Caco-2 (cell line): ENCODE measurements around the gene RRBP1. TPM values are rescaled to one million over a fixed set of nuclear protein-coding genes. Genes with fewer than 3 reads are reported as not detected.

Experiments used
- BruUV-seq: library from RNA; stranded (reverse); fragments of 400-500 nt; replicated peaks from 2 replicates; lab custom pipeline; 2021; lab: Mats Ljungman, UMichigan
- CTCF ChIA-PET: fragments of 300-600 bp; sonication (Branson Sonifier 250); formaldehyde crosslinking; loops from one replicate; lab custom pipeline; 2022; ENCODE audit warnings: antibody characterized with exemption; lab: Charles Lee
- POLR2A ChIA-PET: fragments of 300-600 bp; sonication (Branson Sonifier 250); formaldehyde crosslinking; loops from one replicate; lab custom pipeline; 2022; ENCODE audit warnings: antibody characterized with exemption; lab: Charles Lee
- DNase-seq, 2 experiments: peaks; one replicate each; pipeline versions ENCODE4 v3.0.0 to v3.0.0-alpha.2; 2020 to 2022
- H3K27me3 ChIP-seq: replicated peaks from 2 replicates; pipeline ENCODE4 v1.6.0; 2011; ENCODE audit warnings: low read length; ENCODE audit not compliant: control insufficient read depth, insufficient read depth
- H3K36me3 ChIP-seq: 2 replicates; pipeline ENCODE4 v1.5.1; 2011; ENCODE audit warnings: low read length; ENCODE audit not compliant: control insufficient read depth, insufficient read depth
- H3K4me1 ChIP-seq: fragments of 250-450 bp; sonication (Bioruptor Pico); 2 replicates; pipeline ENCODE4 v1.5.1; 2020; ENCODE audit warnings: mild to moderate bottlenecking
- H3K4me3 ChIP-seq: 2 replicates; pipeline ENCODE4 v1.5.1; 2011; ENCODE audit warnings: low read depth, mild to moderate bottlenecking, control low read depth, low read length
- H3K9me3 ChIP-seq: fragments of 250-450 bp; sonication (Bioruptor Pico); 2 replicates; pipeline ENCODE4 v1.5.1; 2020; ENCODE audit warnings: mild to moderate bottlenecking, moderate library complexity
- H3K27ac Mint-ChIP-seq: one replicate; pipeline ENCODE4 v1.8.0; 2022; ENCODE audit warnings: mixed read lengths; ENCODE audit not compliant: unreplicated experiment
- H3K27me3 Mint-ChIP-seq: one replicate; pipeline ENCODE4 v1.8.0; 2022; ENCODE audit warnings: mixed read lengths; ENCODE audit not compliant: insufficient read depth, unreplicated experiment
- H3K36me3 Mint-ChIP-seq: one replicate; pipeline ENCODE4 v1.8.0; 2022; ENCODE audit warnings: mild to moderate bottlenecking, mixed read lengths; ENCODE audit not compliant: insufficient read depth, unreplicated experiment
- H3K4me1 Mint-ChIP-seq: one replicate; pipeline ENCODE4 v1.8.0; 2022; ENCODE audit warnings: low read depth, mixed read lengths; ENCODE audit not compliant: unreplicated experiment
- H3K4me3 Mint-ChIP-seq: one replicate; pipeline ENCODE4 v1.8.0; 2022; ENCODE audit warnings: mild to moderate bottlenecking, moderate library complexity, mixed read lengths; ENCODE audit not compliant: unreplicated experiment
- H3K9me3 Mint-ChIP-seq: one replicate; pipeline ENCODE4 v1.8.0; 2022; ENCODE audit warnings: mixed read lengths; ENCODE audit not compliant: unreplicated experiment
- intact Hi-C: fragments of 100-400 bp; cut with micrococcal nuclease; formaldehyde crosslinking; loops from one replicate; pipeline ENCODE4 v1.10.0; 2022; ENCODE audit not compliant: unreplicated experiment
- total RNA-seq: library from RNA; stranded (reverse); gene quantifications from 2 replicates; pipeline ENCODE4 v1.2.3, GENCODE V29; 2022
- TF ChIP-seq, protein P1 (sequence below), 2 experiments: fragments of 200-600 bp in 1 of 2; IDR thresholded peaks; 1 replicate in 1 of 2; 2 replicates in 1 of 2; pipeline versions ENCODE4 v1.5.1 to v1.8.0; 2011 to 2022; ENCODE audit warnings: antibody characterized with exemption in 1 of 2, control low read depth in 1 of 2, inconsistent platforms in 1 of 2, low read depth in 1 of 2, low read length in 1 of 2, mild to moderate bottlenecking in 1 of 2, moderate library complexity in 1 of 2; ENCODE audit not compliant: insufficient read depth in 1 of 2, severe bottlenecking in 1 of 2, unreplicated experiment in 1 of 2

RRBP1 gene
- total RNA-seq, 1 experiment from 2014 or later = 758 TPM

DNA sequence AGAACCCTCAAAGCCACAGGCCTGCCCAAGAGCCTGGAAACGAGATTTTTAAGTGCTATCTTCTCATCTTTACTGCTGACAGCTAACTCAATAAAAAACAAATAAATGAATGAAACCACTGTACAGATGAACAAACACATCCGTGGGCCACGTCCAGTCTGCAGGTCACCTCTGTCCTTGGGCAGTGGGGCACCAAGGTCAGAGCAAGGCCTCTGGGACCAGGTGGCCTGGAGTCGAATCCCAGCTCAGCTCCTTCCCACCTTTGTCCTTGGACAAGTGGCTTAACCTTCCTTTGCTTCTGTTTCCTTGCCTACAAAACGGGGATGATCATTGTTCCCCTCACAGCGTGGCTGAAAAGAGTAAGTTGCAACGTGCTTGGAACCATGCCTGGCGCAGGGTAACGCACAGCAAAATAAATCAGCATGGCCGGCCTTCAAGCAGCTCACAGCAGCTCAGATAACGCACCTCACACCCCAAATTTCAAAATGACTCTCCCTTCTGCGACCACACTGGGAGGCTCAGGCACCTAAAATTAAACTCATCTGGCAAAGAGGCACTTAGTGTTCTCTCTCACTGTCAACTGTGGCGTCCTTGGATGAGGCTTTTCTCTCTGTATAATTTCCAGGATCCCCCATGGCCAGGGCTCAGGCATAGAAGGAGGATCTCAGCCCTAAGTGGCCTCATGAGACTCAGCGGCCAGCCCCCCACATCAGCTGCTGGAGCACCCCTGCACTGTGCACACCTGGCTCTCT is 35.7 kb downstream of the RRBP1 start:
- no peak overlapping the region for H3K4me3 ChIP-seq
- H3K9me3 Mint-ChIP-seq = no peaks in the 10 kb centered on the region
- BruUV-seq = no TSS peak
- intact Hi-C loops = no loop called here
- H3K27ac Mint-ChIP-seq = peak overlapping the region; percentile 51
- H3K27me3 ChIP-seq = no peaks in the 10 kb centered on the region
- ChIA-PET CTCF (interaction anchor here (1.0 kb wide), 1 partner anchor 9 kb away, joined by 3 read pairs; no protein-coding TSS in a partner anchor), POLR2A (no interaction called here)
- H3K36me3 Mint-ChIP-seq = peaks cover 100% of the 10 kb centered on the region
- H3K4me1 Mint-ChIP-seq = peaks cover 18% of the 10 kb centered on the region
- TF ChIP-seq, protein P1, sequence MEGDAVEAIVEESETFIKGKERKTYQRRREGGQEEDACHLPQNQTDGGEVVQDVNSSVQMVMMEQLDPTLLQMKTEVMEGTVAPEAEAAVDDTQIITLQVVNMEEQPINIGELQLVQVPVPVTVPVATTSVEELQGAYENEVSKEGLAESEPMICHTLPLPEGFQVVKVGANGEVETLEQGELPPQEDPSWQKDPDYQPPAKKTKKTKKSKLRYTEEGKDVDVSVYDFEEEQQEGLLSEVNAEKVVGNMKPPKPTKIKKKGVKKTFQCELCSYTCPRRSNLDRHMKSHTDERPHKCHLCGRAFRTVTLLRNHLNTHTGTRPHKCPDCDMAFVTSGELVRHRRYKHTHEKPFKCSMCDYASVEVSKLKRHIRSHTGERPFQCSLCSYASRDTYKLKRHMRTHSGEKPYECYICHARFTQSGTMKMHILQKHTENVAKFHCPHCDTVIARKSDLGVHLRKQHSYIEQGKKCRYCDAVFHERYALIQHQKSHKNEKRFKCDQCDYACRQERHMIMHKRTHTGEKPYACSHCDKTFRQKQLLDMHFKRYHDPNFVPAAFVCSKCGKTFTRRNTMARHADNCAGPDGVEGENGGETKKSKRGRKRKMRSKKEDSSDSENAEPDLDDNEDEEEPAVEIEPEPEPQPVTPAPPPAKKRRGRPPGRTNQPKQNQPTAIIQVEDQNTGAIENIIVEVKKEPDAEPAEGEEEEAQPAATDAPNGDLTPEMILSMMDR (IDR thresholded peaks at IDR 0.05; ENCODE audit: insufficient read depth in 1 of 2, low read depth in 1 of 2, low read length in 1 of 2, severe bottlenecking in 1 of 2, unreplicated experiment in 1 of 2) = no peak
- H3K36me3 ChIP-seq = peaks cover 8% of the 10 kb centered on the region
- H3K27me3 Mint-ChIP-seq = no peaks in the 10 kb centered on the region
- no peaks in the 10 kb centered on the region for H3K9me3 ChIP-seq
- no peaks in the 10 kb centered on the region for H3K4me1 ChIP-seq
- DNase-seq = peak in 1 of 2 experiments; percentile 24
- H3K4me3 Mint-ChIP-seq = no peak overlapping the region

DNA sequence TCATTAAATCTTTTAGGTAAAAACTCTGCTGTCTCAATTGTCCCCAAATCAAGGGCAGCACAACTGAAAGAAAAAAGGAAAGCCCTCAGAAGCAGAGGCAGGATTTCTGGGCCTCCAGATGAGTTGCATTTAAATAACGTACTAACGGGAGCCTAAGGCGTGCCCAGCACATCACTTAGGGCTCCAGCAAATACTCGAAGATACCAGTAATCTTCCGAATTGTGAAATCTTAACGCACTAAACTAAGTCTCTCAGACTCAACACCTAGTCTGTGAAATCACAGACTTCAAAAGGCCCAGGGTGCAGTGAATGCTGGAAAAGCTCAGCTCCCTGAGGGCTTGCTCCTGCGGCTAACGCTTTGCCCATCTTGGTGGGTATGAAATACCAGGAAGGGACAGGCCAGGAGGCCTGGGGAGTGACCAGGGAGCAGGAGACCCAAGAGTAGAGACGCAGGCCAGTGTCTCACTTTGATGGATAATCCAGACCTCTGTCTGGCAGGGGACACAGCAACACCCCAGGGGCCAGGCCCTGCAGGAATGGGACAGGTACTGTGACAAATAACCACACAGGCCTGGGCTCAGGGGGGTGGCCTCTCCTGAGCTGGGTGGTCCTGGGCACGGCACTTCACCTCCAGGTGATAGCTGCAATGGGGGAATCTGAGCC is 36.4 kb downstream of the RRBP1 start:
- Mint-ChIP-seq H3K27me3 (no peaks in the 10 kb centered on the region), H3K36me3 (peaks cover 100% of the 10 kb centered on the region), H3K4me3 (no peak overlapping the region), H3K9me3 (no peaks in the 10 kb centered on the region), H3K4me1 (peaks cover 18% of the 10 kb centered on the region), H3K27ac (no peak overlapping the region)
- CTCF ChIA-PET = interaction anchor here (0.6 to 1.0 kb wide), 2 partner anchors 10 to 212 kb away, joined by 3 to 4 read pairs; no protein-coding TSS in a partner anchor
- POLR2A ChIA-PET = no interaction called here
- Histone ChIP-seq H3K27me3 (no peaks in the 10 kb centered on the region), H3K4me3 (no peak overlapping the region), H3K4me1 (no peaks in the 10 kb centered on the region), H3K36me3 (peaks cover 13% of the 10 kb centered on the region), H3K9me3 (no peaks in the 10 kb centered on the region)
- TF ChIP-seq, protein P1 (IDR thresholded peaks at IDR 0.05; ENCODE audit: insufficient read depth in 1 of 2, low read depth in 1 of 2, low read length in 1 of 2, severe bottlenecking in 1 of 2, unreplicated experiment in 1 of 2) = no peak
- intact Hi-C loops = no loop called here
- BruUV-seq = no TSS peak
- DNase-seq = peak in 1 of 2 experiments; percentile 30

DNA sequence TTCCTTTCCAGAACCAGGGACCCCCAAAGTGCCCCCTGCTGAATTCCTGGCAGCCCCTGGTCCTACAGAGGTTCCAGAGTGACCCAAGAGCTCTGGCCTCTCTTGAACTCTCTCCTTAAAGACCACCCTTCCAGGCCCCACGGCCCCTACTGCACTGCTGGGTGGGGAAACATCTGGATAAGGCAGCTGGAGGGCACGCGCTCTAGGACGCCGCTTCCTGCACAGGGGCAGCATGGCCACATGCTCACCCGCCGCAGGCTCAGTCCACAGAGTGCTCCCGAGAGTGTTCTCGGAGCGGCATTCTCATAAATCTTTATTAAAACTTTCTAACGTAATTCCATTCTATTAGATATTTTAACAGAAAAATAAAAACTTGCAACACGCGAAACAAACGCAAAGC is 37.0 kb downstream of the RRBP1 start:
- intact Hi-C loops = no loop called here
- Mint-ChIP-seq H3K9me3 (no peaks in the 10 kb centered on the region), H3K27ac (peak overlapping the region; percentile 45), H3K4me1 (peaks cover 21% of the 10 kb centered on the region), H3K36me3 (peaks cover 100% of the 10 kb centered on the region), H3K27me3 (no peaks in the 10 kb centered on the region), H3K4me3 (no peak overlapping the region)
- DNase-seq = peak in 1 of 2 experiments; percentile 28
- Histone ChIP-seq H3K36me3 (peaks cover 16% of the 10 kb centered on the region), H3K9me3 (no peaks in the 10 kb centered on the region), H3K27me3 (no peaks in the 10 kb centered on the region), H3K4me1 (no peaks in the 10 kb centered on the region), H3K4me3 (no peak overlapping the region)
- TF ChIP-seq, protein P1 (IDR thresholded peaks at IDR 0.05; ENCODE audit: insufficient read depth in 1 of 2, low read depth in 1 of 2, low read length in 1 of 2, severe bottlenecking in 1 of 2, unreplicated experiment in 1 of 2) = no peak
- POLR2A ChIA-PET = no interaction called here
- no TSS peak for BruUV-seq
- CTCF ChIA-PET = interaction anchor here (0.6 kb wide), 1 partner anchor 212 kb away, joined by 4 read pairs; no protein-coding TSS in a partner anchor
